OCI-LY3 (cell line): ENCODE results near the gene ADIG.
"Not testable (repeated sequence)": the region's sequence is repeated elsewhere in the genome, so short reads cannot be mapped to it uniquely, and the experiment has no call there.

ENCODE experiments used
- CTCF ChIP-seq: fragments of 200-600, 300-600 bp; sonication (generic); IDR thresholded peaks from 2 replicates; pipeline ENCODE4 v1.5.1; 2014; ENCODE audit warnings: antibody characterized with exemption, low read length, low read depth
- EZH2phosphoT487 ChIP-seq: fragments of 200-600 bp; shearing (Covaris generic); IDR thresholded peaks from 2 replicates; pipeline ENCODE4 v1.6.1; 2018; ENCODE audit warnings: antibody characterized with exemption, mixed run types, low read depth

GRCh38 chr20:38594281-38594680, 13.3 kb downstream of the ADIG start:
- not testable (repeated sequence) for TF ChIP-seq CTCF, EZH2phosphoT487
